CD14-positive monocyte (primary cell): ENCODE measurements around the gene KIAA0319L. TPM values are rescaled to one million over a fixed set of nuclear protein-coding genes. Genes with fewer than 3 reads are reported as not detected.

Source experiments
- DNase-seq, 3 donors: peaks; one replicate each; pipeline ENCODE4 v3.0.0-alpha.2; 2011 to 2022
- H2AFZ ChIP-seq: 2 replicates; pipeline ENCODE4 v1.6.0; 2012; ENCODE audit warnings: mild to moderate bottlenecking, low read depth, low read length, inconsistent platforms; ENCODE audit not compliant: insufficient read depth, poor library complexity, severe bottlenecking
- H3K27ac ChIP-seq, 2 donors: 1 replicate in 1 of 2; 2 replicates in 1 of 2; pipeline ENCODE4 v1.5.1; 2012 to 2013; ENCODE audit warnings: low read length in 2 of 2, control low read depth in 1 of 2, inconsistent platforms in 1 of 2, low read depth in 1 of 2, mild to moderate bottlenecking in 1 of 2
- H3K27me3 ChIP-seq, 2 donors: one replicate each; pipeline versions ENCODE4 v1.6.0 to v1.6.1; 2011 to 2013; ENCODE audit warnings: low read length in 2 of 2; ENCODE audit not compliant: control insufficient read depth in 2 of 2, insufficient read depth in 2 of 2
- H3K36me3 ChIP-seq, 2 donors: replicated peaks in 1 of 2; 1 replicate in 1 of 2; 2 replicates in 1 of 2; pipeline versions ENCODE4 v1.5.1 to v1.6.1; 2012 to 2013; ENCODE audit warnings: low read length in 2 of 2, control low read depth in 1 of 2, inconsistent platforms in 1 of 2, mild to moderate bottlenecking in 1 of 2; ENCODE audit not compliant: insufficient read depth in 2 of 2, control insufficient read depth in 1 of 2
- H3K4me1 ChIP-seq, 2 donors: 1 replicate in 1 of 2; 2 replicates in 1 of 2; pipeline versions ENCODE4 v1.5.1 to v1.6.1; 2012 to 2013; ENCODE audit warnings: low read length in 2 of 2, control low read depth in 1 of 2, inconsistent platforms in 1 of 2, mild to moderate bottlenecking in 1 of 2, moderate library complexity in 1 of 2; ENCODE audit not compliant: insufficient read depth in 2 of 2, control insufficient read depth in 1 of 2
- H3K4me2 ChIP-seq: replicated peaks from 2 replicates; pipeline ENCODE3; 2012; ENCODE audit warnings: low read length, moderate library complexity, mild to moderate bottlenecking; ENCODE audit not compliant: poor library complexity, severe bottlenecking; ENCODE audit errors: extremely low read depth
- H3K4me3 ChIP-seq, 3 experiments: fragments of 200-600 bp in 1 of 3; sonication (generic) in 1 of 3; replicated peaks in 1 of 3; 1 replicate in 2 of 3; 2 replicates in 1 of 3; pipeline ENCODE4 v1.5.1; 2011 to 2013; ENCODE audit warnings: low read length in 3 of 3, mild to moderate bottlenecking in 3 of 3, control low read depth in 2 of 3, low read depth in 2 of 3, inconsistent platforms in 1 of 3, moderate library complexity in 1 of 3
- H3K79me2 ChIP-seq: 2 replicates; pipeline ENCODE4 v1.6.0; 2012; ENCODE audit warnings: mild to moderate bottlenecking, control low read depth, inconsistent platforms, low read length, moderate library complexity; ENCODE audit not compliant: insufficient read depth
- H3K9ac ChIP-seq: 2 replicates; pipeline ENCODE4 v1.6.0; 2017; ENCODE audit warnings: low read length, mild to moderate bottlenecking; ENCODE audit not compliant: insufficient read depth, poor library complexity, severe bottlenecking
- H3K9me3 ChIP-seq, 2 donors: replicated peaks in 1 of 2; 1 replicate in 1 of 2; 2 replicates in 1 of 2; pipeline versions ENCODE4 v1.5.1 to v1.6.1; 2012 to 2013; ENCODE audit warnings: low read length in 2 of 2, control low read depth in 1 of 2; ENCODE audit not compliant: control insufficient read depth in 1 of 2, insufficient read depth in 1 of 2
- H4K20me1 ChIP-seq: 2 replicates; pipeline ENCODE4 v1.6.0; 2012; ENCODE audit warnings: mild to moderate bottlenecking, low read length, control low read depth, moderate library complexity; ENCODE audit not compliant: insufficient read depth
- H3K27ac Mint-ChIP-seq, 7 donors: one replicate each; pipeline ENCODE4 v1.8.0; 2020; ENCODE audit warnings: mild to moderate bottlenecking in 7 of 7, mixed read lengths in 7 of 7, moderate library complexity in 6 of 7, inconsistent platforms in 2 of 7
- H3K27me3 Mint-ChIP-seq, 3 donors: one replicate each; pipeline ENCODE4 v1.8.0; 2021 to 2022; ENCODE audit warnings: low read depth in 3 of 3, mild to moderate bottlenecking in 3 of 3, mixed read lengths in 3 of 3, moderate library complexity in 3 of 3, inconsistent platforms in 1 of 3
- H3K36me3 Mint-ChIP-seq, 2 donors: one replicate each; pipeline ENCODE4 v1.8.0; 2020; ENCODE audit warnings: mixed read lengths in 2 of 2, inconsistent platforms in 1 of 2, mild to moderate bottlenecking in 1 of 2
- H3K4me1 Mint-ChIP-seq: one replicate; pipeline ENCODE4 v1.8.0; 2020; ENCODE audit warnings: mild to moderate bottlenecking, mixed read lengths
- H3K4me3 Mint-ChIP-seq, 2 donors: one replicate each; pipeline ENCODE4 v1.8.0; 2020; ENCODE audit warnings: mild to moderate bottlenecking in 2 of 2, mixed read lengths in 2 of 2, moderate library complexity in 1 of 2
- H3K9me3 Mint-ChIP-seq, 7 donors: one replicate each; pipeline ENCODE4 v1.8.0; 2020 to 2022; ENCODE audit warnings: mixed read lengths in 7 of 7, mild to moderate bottlenecking in 6 of 7, moderate library complexity in 6 of 7, inconsistent platforms in 2 of 7
- WGBS: methylation state at CpG from one replicate; pipeline ENCODE4 v1.1.5; 2013; ENCODE audit warnings: missing lambda C conversion rate; ENCODE audit not compliant: insufficient coverage; 5-methylcytosine and 5-hydroxymethylcytosine counted together
- intact Hi-C, 2 donors: fragments of 100-400 bp; cut with micrococcal nuclease; formaldehyde crosslinking; loops; one replicate each; pipeline versions ENCODE4 v1.15.0 to v1.15.1; 2023
- polyA plus RNA-seq, 3 donors: library from polyadenylated mRNA; depleted of rRNA in 1 of 3; unstranded in 2 of 3; stranded (reverse) in 1 of 3; fragments of 300-500 nt in 2 of 3; fragments of >200 nt in 1 of 3; fragmentation: Illumina TruSeq in 2 of 3; gene quantifications; 1 replicate in 2 of 3; 2 replicates in 1 of 3; pipeline ENCODE4 v1.2.3, GENCODE V29; 2012 to 2021
- TF ChIP-seq, protein P1 (sequence below): fragments of 200-600 bp; IDR thresholded peaks from one replicate; pipeline ENCODE4 v1.8.0; 2022; ENCODE audit warnings: antibody characterized with exemption, mild to moderate bottlenecking

The KIAA0319L gene
- polyA plus RNA-seq, 3 donors: 20.6 to 75.3 (median 28.6) TPM

DNA sequence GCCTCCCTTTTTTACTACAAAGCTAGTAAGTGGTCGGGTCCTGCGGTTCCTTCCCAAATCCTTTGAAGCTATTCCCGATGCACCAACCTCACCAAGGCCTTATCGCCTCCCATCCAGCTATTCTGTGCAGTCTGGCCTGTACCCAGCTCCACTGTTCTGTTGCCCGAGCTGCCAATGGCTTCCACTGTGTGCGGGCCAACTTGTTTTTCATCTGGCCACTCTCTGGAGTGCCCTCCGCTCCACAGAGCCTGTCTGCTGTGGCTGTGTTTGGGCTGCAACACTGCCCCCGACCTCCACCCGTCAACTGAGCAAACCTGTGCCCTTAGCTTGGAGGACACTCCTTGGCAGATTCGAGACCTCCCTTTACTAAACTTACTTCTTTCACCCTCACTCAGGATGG, 125.0 kb downstream of the KIAA0319L start:
- Mint-ChIP-seq H3K4me3 (no peak overlapping the region), H3K9me3 (peaks cover 0 to 3% (median 0%) of the 10 kb centered on the region in 7 donors), H3K36me3 (peaks cover 61 to 77% of the 10 kb centered on the region in 2 donors), H3K4me1 (peaks cover 19% of the 10 kb centered on the region), H3K27me3 (peaks cover 0 to 2% (median 2%) of the 10 kb centered on the region in 3 donors), H3K27ac (peak overlapping the region in 3 of 7 donors; percentile 28 to 84 (median 70))
- intact Hi-C loops: no loop called here
- Histone ChIP-seq H3K4me1 (peaks cover 11% of the 10 kb centered on the region in 2 donors), H3K79me2 (no peaks in the 10 kb centered on the region), H3K9me3 (no peaks in the 10 kb centered on the region), H3K27ac (no peak overlapping the region), H3K4me2 (no peak overlapping the region), H3K27me3 (no peaks in the 10 kb centered on the region), H3K36me3 (peaks cover 51 to 55% of the 10 kb centered on the region in 2 donors), H3K9ac (no peak overlapping the region), H2AFZ (no peak overlapping the region), H4K20me1 (peaks cover 2% of the 10 kb centered on the region), H3K4me3 (no peak overlapping the region)
- DNase-seq: no peak
- TF ChIP-seq, protein P1, sequence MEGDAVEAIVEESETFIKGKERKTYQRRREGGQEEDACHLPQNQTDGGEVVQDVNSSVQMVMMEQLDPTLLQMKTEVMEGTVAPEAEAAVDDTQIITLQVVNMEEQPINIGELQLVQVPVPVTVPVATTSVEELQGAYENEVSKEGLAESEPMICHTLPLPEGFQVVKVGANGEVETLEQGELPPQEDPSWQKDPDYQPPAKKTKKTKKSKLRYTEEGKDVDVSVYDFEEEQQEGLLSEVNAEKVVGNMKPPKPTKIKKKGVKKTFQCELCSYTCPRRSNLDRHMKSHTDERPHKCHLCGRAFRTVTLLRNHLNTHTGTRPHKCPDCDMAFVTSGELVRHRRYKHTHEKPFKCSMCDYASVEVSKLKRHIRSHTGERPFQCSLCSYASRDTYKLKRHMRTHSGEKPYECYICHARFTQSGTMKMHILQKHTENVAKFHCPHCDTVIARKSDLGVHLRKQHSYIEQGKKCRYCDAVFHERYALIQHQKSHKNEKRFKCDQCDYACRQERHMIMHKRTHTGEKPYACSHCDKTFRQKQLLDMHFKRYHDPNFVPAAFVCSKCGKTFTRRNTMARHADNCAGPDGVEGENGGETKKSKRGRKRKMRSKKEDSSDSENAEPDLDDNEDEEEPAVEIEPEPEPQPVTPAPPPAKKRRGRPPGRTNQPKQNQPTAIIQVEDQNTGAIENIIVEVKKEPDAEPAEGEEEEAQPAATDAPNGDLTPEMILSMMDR: no peak
- 95% methylated on average over 10 of the region's 10 CpGs for WGBS

DNA sequence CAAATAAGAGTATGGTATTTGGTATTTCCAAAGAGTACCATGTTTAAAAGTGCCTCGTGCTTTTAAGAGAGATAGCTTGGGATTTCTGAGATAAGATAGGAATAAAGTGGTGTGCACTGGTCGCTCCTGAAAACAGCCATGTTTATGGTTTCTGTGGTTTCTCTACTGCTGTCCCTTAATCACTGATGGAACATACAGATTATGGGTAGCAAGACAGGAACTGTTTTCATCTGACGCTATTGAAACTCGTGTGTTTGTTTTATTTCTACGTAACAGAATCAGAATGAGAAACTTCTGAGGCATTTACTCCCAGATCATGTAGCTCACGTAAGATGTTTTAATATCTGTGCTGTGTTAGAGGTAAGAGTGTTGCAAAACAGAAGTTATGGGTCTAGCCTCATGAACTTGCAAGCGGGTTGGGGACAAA, 126.0 kb downstream of the KIAA0319L start:
- Histone ChIP-seq H3K27ac (peak overlapping the region in 1 of 2 donors; percentile 2), H3K4me2 (no peak overlapping the region), H3K79me2 (no peaks in the 10 kb centered on the region), H3K27me3 (no peaks in the 10 kb centered on the region), H3K9me3 (no peaks in the 10 kb centered on the region), H2AFZ (no peak overlapping the region), H3K36me3 (peaks cover 45 to 47% of the 10 kb centered on the region in 2 donors), H3K4me1 (peaks cover 12 to 14% of the 10 kb centered on the region in 2 donors), H3K4me3 (no peak overlapping the region), H3K9ac (no peak overlapping the region), H4K20me1 (no peaks in the 10 kb centered on the region)
- no peak overlapping the region for H3K4me3 Mint-ChIP-seq
- peaks cover 0 to 3% (median 0%) of the 10 kb centered on the region in 7 donors for H3K9me3 Mint-ChIP-seq
- intact Hi-C loops: no loop called here
- WGBS: 32% methylated on average over 3 of the region's 7 CpGs
- peak overlapping the region in 2 of 7 donors; percentile 7 to 75 for H3K27ac Mint-ChIP-seq
- peaks cover 0 to 2% (median 2%) of the 10 kb centered on the region in 3 donors for H3K27me3 Mint-ChIP-seq
- TF ChIP-seq, protein P1: no peak
- H3K4me1 Mint-ChIP-seq: peaks cover 20% of the 10 kb centered on the region
- no peak for DNase-seq
- H3K36me3 Mint-ChIP-seq: peaks cover 53 to 67% of the 10 kb centered on the region in 2 donors
